T-cell (primary cell): ENCODE measurements around the gene FBXL14. TPM values are rescaled to one million over a fixed set of nuclear protein-coding genes. Genes with fewer than 3 reads are reported as not detected.

Experiments
- ATAC-seq, 4 experiments: fragments of 200-7000 bp in 3 of 4; fragments of 150-1000 bp in 1 of 4; cut with Tn5 transposase; replicated peaks in 1 of 4; 1 replicate in 3 of 4; 2 replicates in 1 of 4; pipeline ENCODE4 v1.10.0; 2021; ENCODE audit warnings: moderate library complexity in 3 of 4, mild to moderate bottlenecking in 2 of 4, moderate number of reproducible peaks in 1 of 4
- CTCF ChIA-PET, 2 donors: fragments of 300-600 bp; sonication (Branson Sonifier 250); formaldehyde crosslinking; loops; one replicate each; lab custom pipeline; 2022; ENCODE audit warnings: antibody characterized with exemption in 2 of 2; lab: Charles Lee
- POLR2A ChIA-PET, 2 donors: fragments of 300-600 bp; sonication (Branson Sonifier 250); formaldehyde crosslinking; loops; one replicate each; lab custom pipeline; 2022; ENCODE audit warnings: antibody characterized with exemption in 2 of 2; lab: Charles Lee
- DNase-seq, 35 experiments: peaks; one replicate each; pipeline versions ENCODE4 v3.0.0 to v3.0.0-alpha.2; 2013 to 2023
- H3K27ac ChIP-seq: one replicate; pipeline ENCODE4 v1.5.1; 2013; ENCODE audit warnings: low read length
- H3K27me3 ChIP-seq, 2 experiments: replicated peaks in 1 of 2; 1 replicate in 1 of 2; 2 replicates in 1 of 2; pipeline versions ENCODE4 v1.6.1 to v1.7.0; 2013; ENCODE audit warnings: low read length in 1 of 2, mixed read lengths in 1 of 2; ENCODE audit not compliant: control insufficient read depth in 2 of 2, insufficient read depth in 2 of 2; ENCODE audit errors: extremely low read depth in 1 of 2
- H3K36me3 ChIP-seq, 2 donors: 1 replicate in 1 of 2; 2 replicates in 1 of 2; pipeline versions ENCODE4 v1.6.1 to v1.7.0; 2013; ENCODE audit warnings: low read length in 1 of 2; ENCODE audit not compliant: control insufficient read depth in 2 of 2, insufficient read depth in 1 of 2; ENCODE audit errors: extremely low read depth in 1 of 2
- H3K4me1 ChIP-seq, 2 experiments: 1 replicate in 1 of 2; 2 replicates in 1 of 2; pipeline versions ENCODE4 v1.6.1 to v1.7.0; 2013; ENCODE audit warnings: low read length in 2 of 2, mixed read lengths in 1 of 2; ENCODE audit not compliant: insufficient read depth in 2 of 2, control insufficient read depth in 1 of 2; ENCODE audit errors: extremely low read depth in 1 of 2
- H3K4me3 ChIP-seq, 2 donors: 1 replicate in 1 of 2; 2 replicates in 1 of 2; pipeline versions ENCODE4 v1.5.1 to v1.7.0; 2013; ENCODE audit warnings: mild to moderate bottlenecking in 2 of 2, low read length in 1 of 2, moderate library complexity in 1 of 2; ENCODE audit not compliant: control insufficient read depth in 1 of 2; ENCODE audit errors: extremely low read depth in 1 of 2
- H3K9me3 ChIP-seq: 2 replicates; pipeline ENCODE4 v1.7.0; 2013
- H3K27ac Mint-ChIP-seq, 2 donors: one replicate each; pipeline ENCODE4 v1.8.0; 2020 to 2021; ENCODE audit warnings: mild to moderate bottlenecking in 2 of 2, mixed read lengths in 2 of 2
- H3K27me3 Mint-ChIP-seq, 2 donors: one replicate each; pipeline ENCODE4 v1.8.0; 2021 to 2022; ENCODE audit warnings: mixed read lengths in 2 of 2
- H3K36me3 Mint-ChIP-seq: one replicate; pipeline ENCODE4 v1.8.0; 2021; ENCODE audit warnings: mixed read lengths
- H3K4me1 Mint-ChIP-seq, 3 donors: one replicate each; pipeline ENCODE4 v1.8.0; 2020 to 2022; ENCODE audit warnings: mixed read lengths in 3 of 3, mild to moderate bottlenecking in 1 of 3
- H3K4me3 Mint-ChIP-seq, 3 donors: one replicate each; pipeline ENCODE4 v1.8.0; 2020 to 2022; ENCODE audit warnings: mild to moderate bottlenecking in 3 of 3, mixed read lengths in 3 of 3, moderate library complexity in 3 of 3
- H3K9me3 Mint-ChIP-seq, 3 donors: one replicate each; pipeline ENCODE4 v1.8.0; 2020 to 2022; ENCODE audit warnings: mixed read lengths in 3 of 3
- WGBS: methylation state at CpG from one replicate; pipeline ENCODE4 v1.1.5; 2013; ENCODE audit warnings: missing lambda C conversion rate; ENCODE audit not compliant: insufficient coverage; 5-methylcytosine and 5-hydroxymethylcytosine counted together
- total RNA-seq, 35 experiments: library from RNA in 6 of 35; stranded (reverse) in 6 of 35; fragments of 120-200 nt in 1 of 35; gene quantifications; one replicate each; pipeline versions ENCODE4 v1.2.1 to v1.2.4 and lab custom pipeline; 2013 to 2026

The FBXL14 gene
- total RNA-seq, 5 donors from 2014 or later (not counting 1 experiment from before 2014, with no cell fraction given), result 27.3 to 48.7 (median 42.5) TPM

GRCh38 chr12:1532375-1533165 lies 61.8 kb downstream of the FBXL14 start:
- H3K9me3 Mint-ChIP-seq, result no peaks in the 10 kb centered on the region
- H3K4me3 Mint-ChIP-seq, result peak overlapping the region; percentile 77 to 82 (median 78)
- ChIA-PET POLR2A (interaction anchor here in 1 of 2 donors (0.6 kb wide), 1 partner anchor 70 kb away, joined by 14 read pairs; no protein-coding TSS in a partner anchor), CTCF (interaction anchor here in 1 of 2 donors (0.8 to 0.9 kb wide), 3 partner anchors 60 to 414 kb away, joined by 3 read pairs; no protein-coding TSS in a partner anchor)
- H3K36me3 ChIP-seq, result no peaks in the 10 kb centered on the region
- peaks cover 24 to 85% of the 10 kb centered on the region in 2 experiments for H3K27me3 ChIP-seq
- no peaks in the 10 kb centered on the region for H3K36me3 Mint-ChIP-seq
- H3K4me1 Mint-ChIP-seq, result peaks cover 36 to 40% (median 39%) of the 10 kb centered on the region in 3 donors
- H3K27ac ChIP-seq, result no peak overlapping the region
- peaks cover 60 to 69% of the 10 kb centered on the region in 2 donors for H3K27me3 Mint-ChIP-seq
- peaks cover 13 to 44% of the 10 kb centered on the region in 2 experiments for H3K4me1 ChIP-seq
- WGBS, result 83% methylated on average over 2 of the region's 11 CpGs
- peak overlapping the region; percentile 33 to 40 for H3K4me3 ChIP-seq
- no peaks in the 10 kb centered on the region for H3K9me3 ChIP-seq
- H3K27ac Mint-ChIP-seq, result peak overlapping the region in 1 of 2 donors; percentile 11
- no peak for DNase-seq
- no peak for ATAC-seq

- H3K27ac ChIP-seq, result no peak overlapping the region
- peaks cover 24 to 85% of the 10 kb centered on the region in 2 experiments for H3K27me3 ChIP-seq
- ChIA-PET CTCF (no interaction called here), POLR2A (no interaction called here)
- Mint-ChIP-seq H3K4me3 (peak overlapping the region; percentile 75 to 82 (median 77)), H3K27ac (no peak overlapping the region), H3K36me3 (no peaks in the 10 kb centered on the region), H3K27me3 (peaks cover 59 to 68% of the 10 kb centered on the region in 2 donors), H3K4me1 (peaks cover 36 to 40% (median 39%) of the 10 kb centered on the region in 3 donors), H3K9me3 (no peaks in the 10 kb centered on the region)
- no peaks in the 10 kb centered on the region for H3K36me3 ChIP-seq
- peak overlapping the region; percentile 15 to 71 for H3K4me3 ChIP-seq
- H3K4me1 ChIP-seq, result peaks cover 13 to 44% of the 10 kb centered on the region in 2 experiments
- DNase-seq (peak in 1 of 35 experiments; percentile 26), ATAC-seq (no peak)
- WGBS, result 24% methylated on average over 11 of the region's 26 CpGs
- no peaks in the 10 kb centered on the region for H3K9me3 ChIP-seq
These were observed 62.6 kb downstream of the FBXL14 start for GRCh38 chr12:1531654-1532374.

- DNase-seq (peak in 2 of 35 experiments; percentile 19 to 23), ATAC-seq (peak in 1 of 4 experiments; percentile 3)
- H3K27ac Mint-ChIP-seq, result no peak overlapping the region
- WGBS, result 4% methylated on average over 40 of the region's 56 CpGs
- H3K9me3 Mint-ChIP-seq, result no peaks in the 10 kb centered on the region
- Histone ChIP-seq H3K36me3 (no peaks in the 10 kb centered on the region), H3K27ac (no peak overlapping the region), H3K27me3 (peaks cover 24 to 83% of the 10 kb centered on the region in 2 experiments), H3K9me3 (no peaks in the 10 kb centered on the region), H3K4me1 (peaks cover 13 to 44% of the 10 kb centered on the region in 2 experiments), H3K4me3 (peak overlapping the region; percentile 15 to 71)
- CTCF ChIA-PET, result no interaction called here
- no peaks in the 10 kb centered on the region for H3K36me3 Mint-ChIP-seq
- peaks cover 59 to 68% of the 10 kb centered on the region in 2 donors for H3K27me3 Mint-ChIP-seq
- H3K4me1 Mint-ChIP-seq, result peaks cover 36 to 40% (median 39%) of the 10 kb centered on the region in 3 donors
- peak overlapping the region; percentile 75 to 82 (median 77) for H3K4me3 Mint-ChIP-seq
- POLR2A ChIA-PET, result no interaction called here
These were observed 63.2 kb downstream of the FBXL14 start for GRCh38 chr12:1531153-1531653.

- POLR2A ChIA-PET, result no interaction called here
These were observed 63.7 kb downstream of the FBXL14 start for GRCh38 chr12:1530592-1531152.

GRCh38 chr12:1529862-1530591 lies 64.4 kb downstream of the FBXL14 start:
- Histone ChIP-seq H3K36me3 (no peaks in the 10 kb centered on the region), H3K4me1 (peaks cover 13 to 43% of the 10 kb centered on the region in 2 experiments), H3K27me3 (peaks cover 24 to 83% of the 10 kb centered on the region in 2 experiments), H3K4me3 (peak overlapping the region in 1 of 2 donors; percentile 51), H3K27ac (no peak overlapping the region), H3K9me3 (no peaks in the 10 kb centered on the region)
- Mint-ChIP-seq H3K36me3 (no peaks in the 10 kb centered on the region), H3K4me3 (peak overlapping the region; percentile 79 to 87 (median 83)), H3K27ac (peak overlapping the region in 1 of 2 donors; percentile 74), H3K4me1 (peaks cover 36 to 40% (median 39%) of the 10 kb centered on the region in 3 donors), H3K9me3 (no peaks in the 10 kb centered on the region), H3K27me3 (peaks cover 59 to 69% of the 10 kb centered on the region in 2 donors)
- peak in 3 of 35 experiments; percentile 3 to 20 (median 10) for DNase-seq
- CTCF ChIA-PET, result no interaction called here
- ATAC-seq, result peak in 1 of 4 experiments; percentile 17
- 3% methylated on average over 97 of the region's 101 CpGs for WGBS
- POLR2A ChIA-PET, result no interaction called here

More at GRCh38 chr12:1530592-1531152, 63.7 kb downstream of the FBXL14 start:
- Mint-ChIP-seq H3K27ac (no peak overlapping the region), H3K36me3 (no peaks in the 10 kb centered on the region), H3K9me3 (no peaks in the 10 kb centered on the region), H3K4me3 (peak overlapping the region in 1 of 3 donors; percentile 82), H3K27me3 (peaks cover 56 to 66% of the 10 kb centered on the region in 2 donors), H3K4me1 (peaks cover 36 to 40% (median 39%) of the 10 kb centered on the region in 3 donors)
- CTCF ChIA-PET, result no interaction called here
- Histone ChIP-seq H3K4me3 (no peak overlapping the region), H3K36me3 (no peaks in the 10 kb centered on the region), H3K9me3 (no peaks in the 10 kb centered on the region), H3K27me3 (peaks cover 24 to 83% of the 10 kb centered on the region in 2 experiments), H3K4me1 (peaks cover 13 to 44% of the 10 kb centered on the region in 2 experiments), H3K27ac (no peak overlapping the region)
- DNase-seq (peak in 1 of 35 experiments; percentile 24), ATAC-seq (peak in 2 of 4 experiments; percentile 14 to 28)
- WGBS, result 1% methylated on average over 97 of the region's 99 CpGs
